Stimulated activated CD4-positive, alpha-beta T cell treated with anti-CD3 and anti-CD28 coated beads, Interleukin-2, amount 100 ng/mL, for 48 hours (primary cell): ENCODE data around the gene DNAL1.

Source experiments
- DNase-seq, 2 donors: peaks; one replicate each; pipeline ENCODE4 v3.0.0-alpha.2; 2020

Gene DNAL1

DNA sequence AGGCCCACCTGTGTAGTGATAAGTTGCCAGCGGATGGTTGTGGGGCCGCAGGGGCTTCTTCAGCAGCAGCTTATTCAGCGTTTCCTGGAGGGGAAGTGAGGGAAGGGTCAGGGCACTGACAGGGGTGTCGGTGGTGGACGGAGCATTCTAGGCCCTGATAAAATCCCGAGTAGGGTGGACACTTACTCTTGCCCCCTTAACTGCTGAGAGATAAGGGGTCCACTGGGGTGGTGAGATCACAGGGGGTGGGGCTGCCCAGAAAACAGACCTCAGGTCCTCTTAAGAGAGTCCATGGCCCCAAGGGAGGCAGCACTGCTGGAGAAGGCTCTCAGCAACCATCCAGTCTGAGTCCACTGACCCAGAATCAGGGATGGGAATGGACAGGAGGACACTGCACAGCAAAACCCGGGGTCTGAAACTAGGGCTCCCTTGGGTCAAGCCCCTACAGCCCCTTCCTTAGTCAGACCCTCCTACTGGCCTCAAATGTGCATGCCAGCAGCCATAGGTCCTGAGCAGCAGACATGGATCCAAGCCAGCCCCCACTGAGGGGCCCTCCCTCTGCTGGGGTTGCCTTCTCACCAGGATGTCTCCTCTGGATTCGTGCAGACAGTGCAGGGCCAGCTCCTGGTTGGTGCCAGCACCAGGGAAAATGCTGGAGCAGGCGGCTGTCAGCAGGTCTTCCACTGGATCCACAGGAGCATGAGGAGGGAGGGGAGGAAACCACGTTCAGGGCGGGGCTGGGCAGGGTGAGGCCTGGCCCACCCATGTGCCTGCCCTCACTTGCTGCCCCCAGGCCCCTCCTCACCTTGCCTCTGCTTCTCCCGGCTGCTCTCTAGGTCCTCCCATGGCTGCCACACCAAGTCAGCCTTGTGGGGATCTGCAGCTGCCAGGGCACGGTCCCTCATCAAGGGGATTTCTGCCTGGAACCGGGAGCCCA, 81.5 kb downstream of the DNAL1 start:
- no peak for DNase-seq

GRCh38 chr14:73727166-73727565, 82.4 kb downstream of the DNAL1 start:
- DNase-seq = no peak

GRCh38 chr14:73728717-73729330, 84.0 kb downstream of the DNAL1 start:
- DNase-seq = peak; percentile 93 to 94

DNA sequence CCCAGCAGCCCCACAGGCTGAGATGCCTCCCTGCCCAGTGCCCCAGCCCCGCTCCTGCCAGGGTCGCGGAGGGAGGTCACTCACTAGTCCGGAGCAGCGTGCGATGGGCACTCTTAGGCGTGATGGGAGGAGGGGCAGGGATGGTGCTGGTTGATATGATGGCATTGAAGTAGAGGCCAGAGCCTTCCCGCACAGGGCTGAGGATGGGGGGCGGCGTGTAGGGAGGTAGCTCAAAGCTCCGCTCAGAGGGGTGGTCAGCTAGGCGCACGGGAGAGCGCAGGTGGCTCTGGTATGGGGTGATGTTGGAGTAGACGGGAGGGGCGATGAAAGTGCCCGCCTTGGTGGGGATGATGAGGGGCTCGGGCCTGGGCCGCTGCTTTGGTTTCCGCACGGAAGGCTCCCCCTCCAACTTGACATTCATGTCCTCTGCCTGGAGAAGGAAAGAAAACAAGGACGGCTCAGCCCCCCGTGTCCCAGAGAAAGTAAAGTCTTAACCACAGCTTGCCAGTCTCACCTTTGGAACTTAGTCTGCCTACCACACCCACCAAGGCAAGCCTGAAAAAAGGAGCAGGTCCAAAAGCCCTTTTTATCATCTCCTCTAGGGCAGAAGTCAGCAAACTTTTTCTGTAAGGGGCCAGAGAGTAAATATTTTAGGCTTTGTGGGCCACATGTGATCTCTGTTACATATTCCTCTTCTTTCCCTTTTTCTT, 84.9 kb downstream of the DNAL1 start:
- DNase-seq = no peak

DNA sequence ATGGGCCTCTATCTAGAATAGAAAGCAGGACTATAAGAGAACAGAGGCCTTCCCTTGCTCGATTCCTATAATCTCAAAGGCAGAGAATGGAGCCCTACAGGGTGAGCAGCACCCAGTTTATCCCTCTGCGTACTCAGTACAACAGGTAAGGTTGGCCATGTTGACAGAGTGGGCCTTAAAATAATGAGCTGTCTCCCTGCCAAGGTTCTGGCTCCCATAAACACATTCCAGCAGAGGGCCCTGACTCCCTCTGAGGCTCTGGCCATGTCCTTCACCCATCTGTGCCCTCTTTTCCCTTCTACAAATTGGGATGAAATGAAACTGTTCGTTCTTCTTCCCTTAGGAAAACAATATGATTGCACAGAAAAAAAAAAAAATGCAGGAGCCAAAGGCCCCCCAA, 86.3 kb downstream of the DNAL1 start:
- DNase-seq = no peak

- DNase-seq = no peak
Measured at GRCh38 chr14:73732006-73732405, 87.2 kb downstream of the DNAL1 start.

- no peak for DNase-seq
Measured at GRCh38 chr14:73736842-73737241, 92.1 kb downstream of the DNAL1 start.

- DNase-seq = no peak
Measured at GRCh38 chr14:73738518-73739173, 93.9 kb downstream of the DNAL1 start.

GRCh38 chr14:73739174-73739898, 94.5 kb downstream of the DNAL1 start:
- no peak for DNase-seq

DNA sequence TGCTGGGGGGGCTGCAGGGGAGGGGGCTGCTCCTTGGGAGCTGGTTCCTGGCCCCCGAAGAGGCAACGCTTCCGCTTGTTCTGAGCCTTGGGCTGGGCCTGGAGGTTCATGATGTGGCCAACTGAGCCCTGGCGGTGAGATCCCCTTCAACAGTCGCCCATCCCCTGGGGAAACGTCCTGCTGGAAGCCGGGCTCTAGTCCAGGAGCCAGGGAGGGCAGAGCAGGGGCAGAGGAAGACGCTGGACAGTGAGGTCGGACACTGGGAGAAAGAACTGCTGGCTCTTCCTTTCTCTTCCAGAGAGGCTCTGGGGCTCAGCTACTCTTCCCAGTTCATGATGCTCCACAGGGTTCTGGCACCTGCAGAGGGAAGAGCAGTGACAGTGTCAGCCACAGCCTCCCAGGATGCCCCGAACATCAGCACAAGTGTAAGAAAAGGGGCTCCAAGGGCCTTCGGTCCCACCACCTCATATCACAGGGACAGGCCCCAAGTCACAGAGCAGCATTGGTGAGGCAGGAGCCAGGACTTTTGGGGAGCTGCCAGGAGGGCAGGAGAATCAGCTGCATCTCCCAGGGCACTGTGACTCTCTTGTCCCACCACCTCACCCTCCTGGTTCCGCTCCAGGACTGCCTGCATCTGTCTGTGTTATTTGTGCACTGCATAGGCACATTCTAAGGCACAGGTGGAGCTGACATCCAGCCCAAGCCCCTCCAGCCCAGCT, 95.3 kb downstream of the DNAL1 start:
- DNase-seq = no peak

- DNase-seq = no peak
Measured at GRCh38 chr14:73740618-73741326, 96.0 kb downstream of the DNAL1 start.

GRCh38 chr14:73741386-73741875, 96.6 kb downstream of the DNAL1 start:
- DNase-seq = peak in 1 of 2 donors; percentile 58

DNA sequence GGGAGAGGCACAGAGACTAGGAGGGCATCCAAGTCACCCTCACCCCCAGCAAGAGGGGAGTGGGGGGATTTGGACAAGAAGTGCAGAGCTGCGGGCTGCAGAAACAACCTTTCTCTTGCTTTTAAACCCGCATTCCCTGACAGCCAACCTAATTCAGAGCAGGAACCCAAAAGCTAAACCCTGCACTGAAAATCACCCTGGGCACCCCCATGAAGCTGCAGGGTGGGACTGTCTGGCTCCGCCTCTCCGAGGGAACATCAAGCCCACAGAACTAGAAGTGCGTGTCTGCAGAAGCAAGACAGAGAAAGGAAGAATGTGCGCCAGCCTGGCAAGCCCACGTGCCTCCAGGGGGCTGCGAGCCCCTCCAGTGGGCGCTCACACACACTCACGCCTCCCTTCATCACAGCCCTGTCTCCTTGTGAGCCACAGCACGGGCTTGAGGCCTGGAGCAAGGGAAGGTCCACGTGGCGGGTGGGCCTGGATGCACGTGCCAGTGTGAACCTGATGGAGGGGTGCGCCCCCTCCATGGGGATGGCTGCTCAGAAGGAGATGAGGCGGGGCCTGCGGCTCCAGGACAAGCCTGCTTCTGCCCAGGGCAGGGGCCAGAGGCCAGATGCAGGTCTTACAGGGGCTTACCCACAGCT, 97.2 kb downstream of the DNAL1 start:
- DNase-seq = no peak

DNA sequence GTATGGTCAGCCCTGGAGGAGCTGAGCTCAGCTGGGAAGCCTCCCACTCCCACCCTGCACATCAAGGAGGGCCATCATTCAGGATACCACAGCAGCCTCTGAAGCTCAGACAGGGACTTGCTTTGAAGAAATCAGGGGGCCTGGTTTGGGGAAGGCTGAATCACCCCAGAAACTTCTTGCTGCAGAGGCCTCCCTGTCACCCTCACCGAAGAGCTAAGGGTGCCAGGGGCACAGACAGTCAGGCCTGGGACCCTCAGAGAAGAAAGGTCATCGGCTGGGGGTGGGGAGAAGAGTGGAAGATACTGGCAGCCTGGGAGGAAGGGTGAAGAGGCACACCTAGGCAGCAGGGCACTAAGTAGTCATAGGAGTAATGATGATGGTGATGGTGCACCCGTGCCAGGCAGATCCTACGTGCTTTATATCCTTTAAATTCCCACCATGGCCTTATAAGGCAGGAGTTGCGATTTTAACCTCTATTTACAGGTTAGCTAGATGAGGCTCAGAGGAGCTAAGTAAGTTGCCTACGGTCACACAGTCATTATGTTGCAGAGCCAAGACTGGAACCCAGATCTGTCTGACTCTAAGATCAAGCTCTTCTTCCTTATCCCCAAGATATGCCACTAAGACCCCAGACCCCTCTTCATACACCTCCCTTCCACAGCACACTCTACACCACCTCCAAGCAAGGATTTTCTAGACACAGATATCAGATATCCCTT, 97.9 kb downstream of the DNAL1 start:
- no peak for DNase-seq

GRCh38 chr14:73743431-73743931, 98.7 kb downstream of the DNAL1 start:
- DNase-seq = no peak

GRCh38 chr14:73744175-73744867, 99.5 kb downstream of the DNAL1 start:
- no peak for DNase-seq

DNA sequence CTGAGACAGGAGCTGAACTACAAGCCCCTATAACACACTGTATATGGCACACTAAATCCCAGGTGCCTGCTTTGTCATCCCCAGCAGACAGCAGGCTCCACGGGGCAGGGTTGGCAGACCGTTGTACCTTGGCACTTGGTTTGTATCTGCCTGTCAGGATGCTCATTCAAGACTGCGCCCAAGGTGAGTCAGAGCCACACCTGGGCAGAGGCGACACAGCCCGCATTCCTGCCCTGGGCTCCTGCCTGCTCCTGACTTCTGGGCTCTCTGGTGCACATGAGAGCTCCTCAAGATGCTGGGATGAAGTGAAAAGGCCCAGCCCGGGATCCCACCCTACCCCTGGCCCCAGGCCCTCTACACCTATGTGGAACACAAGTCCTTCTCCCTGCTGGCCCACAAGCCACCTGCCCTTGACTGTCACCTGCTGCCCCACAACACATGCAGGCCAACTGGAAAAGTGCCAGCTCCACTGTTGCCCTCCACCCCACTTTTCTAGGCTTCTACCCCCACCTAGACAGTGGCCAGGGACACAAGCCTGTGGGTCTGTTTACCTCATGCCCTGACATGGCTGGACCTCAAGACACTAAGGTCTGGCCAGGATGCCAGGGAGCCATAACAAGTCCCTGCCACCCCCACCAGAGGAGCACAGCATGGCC, 100.2 kb downstream of the DNAL1 start:
- DNase-seq = no peak
